Kidney capillary endothelial cell (primary cell): Measurements from ENCODE around the gene OSBPL10.
"Not testable (repeated sequence)": the region's sequence is repeated elsewhere in the genome, so short reads cannot be mapped to it uniquely, and the experiment has no call there.

ENCODE experiments used
- DNase-seq: peaks from one replicate; pipeline ENCODE4 v3.0.0-alpha.2; 2018; ENCODE audit warnings: low spot score

OSBPL10 gene

GRCh38 chr3:31981206-31982181 lies at the start of gene OSBPL10, which contains the start of gene ZNF860:
TSS of gene OSBPL10 (minus strand) at chr3:31981262. CDS start at chr3:31981179, 83 bp downstream.
TSS of gene ZNF860 (plus strand) at chr3:31981750. CDS start at chr3:31989080, 7,330 bp downstream.
- peak; percentile 89 for DNase-seq

- DNase-seq = no peak
Observed at GRCh38 chr3:32026593-32026992, 45.5 kb upstream of the OSBPL10 start.

DNA sequence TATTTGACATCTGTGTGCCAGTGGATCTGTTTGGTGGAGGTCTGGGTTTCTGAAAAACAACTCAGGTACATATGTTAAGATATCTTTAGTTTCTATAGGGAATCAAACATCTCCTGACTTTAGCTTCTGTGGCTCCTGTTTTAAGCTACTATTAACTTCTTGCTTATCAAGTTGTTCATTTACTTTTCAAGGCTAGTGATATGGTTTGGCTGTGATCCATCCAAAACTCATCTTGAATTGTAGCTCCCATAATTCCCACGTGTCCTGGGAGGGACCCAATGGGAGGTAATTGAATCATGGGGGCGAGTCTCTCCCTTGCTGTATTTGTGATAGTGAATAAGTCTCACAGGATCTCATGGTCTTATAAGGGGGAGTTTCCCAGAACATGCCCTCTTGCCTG lies 41.9 kb upstream of the OSBPL10 start:
- no peak for DNase-seq

DNA sequence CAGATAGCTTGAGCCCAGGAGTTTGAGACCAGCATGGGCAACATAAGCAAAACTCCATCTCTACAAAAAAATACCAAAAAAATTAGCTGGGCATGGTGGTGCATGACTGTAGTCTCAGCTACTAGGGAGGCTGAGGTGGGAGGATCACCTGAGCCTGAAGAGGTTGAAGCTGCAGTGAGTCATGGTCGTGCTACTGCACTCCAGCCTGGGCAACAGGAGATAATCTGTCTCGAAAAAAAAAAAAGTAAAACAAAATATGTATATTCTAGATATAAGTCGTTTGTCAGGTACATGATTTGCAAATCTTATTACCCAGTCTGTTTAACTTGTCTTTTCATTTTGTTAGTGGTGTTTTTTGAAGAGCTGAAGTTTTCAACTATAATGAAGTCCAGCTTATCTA lies 40.7 kb upstream of the OSBPL10 start:
- DNase-seq = no peak

DNA sequence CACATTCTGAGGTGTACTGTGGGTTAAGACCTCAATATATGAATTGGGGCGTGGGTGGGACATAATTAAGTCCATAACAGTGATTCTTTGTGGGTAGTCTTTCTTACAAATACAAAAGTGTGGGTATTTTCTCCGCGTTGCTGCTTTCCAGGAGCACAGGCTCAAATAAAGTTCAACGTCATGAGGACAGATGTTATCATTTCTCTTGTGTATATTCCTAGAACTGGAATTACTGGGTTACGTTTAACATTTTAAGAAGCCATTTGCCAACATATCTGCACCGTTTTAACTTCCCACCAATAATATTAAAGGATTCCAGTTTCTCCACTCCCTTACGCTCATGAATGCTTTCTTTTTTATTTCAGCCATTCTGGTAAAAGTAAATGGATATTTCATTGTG lies 40.1 kb upstream of the OSBPL10 start:
- DNase-seq = no peak

- peak; percentile 17 for DNase-seq
Observed at GRCh38 chr3:32018757-32019564, 37.9 kb upstream of the OSBPL10 start.

- DNase-seq = no peak
Observed at GRCh38 chr3:32017286-32017685, 36.2 kb upstream of the OSBPL10 start.

DNA sequence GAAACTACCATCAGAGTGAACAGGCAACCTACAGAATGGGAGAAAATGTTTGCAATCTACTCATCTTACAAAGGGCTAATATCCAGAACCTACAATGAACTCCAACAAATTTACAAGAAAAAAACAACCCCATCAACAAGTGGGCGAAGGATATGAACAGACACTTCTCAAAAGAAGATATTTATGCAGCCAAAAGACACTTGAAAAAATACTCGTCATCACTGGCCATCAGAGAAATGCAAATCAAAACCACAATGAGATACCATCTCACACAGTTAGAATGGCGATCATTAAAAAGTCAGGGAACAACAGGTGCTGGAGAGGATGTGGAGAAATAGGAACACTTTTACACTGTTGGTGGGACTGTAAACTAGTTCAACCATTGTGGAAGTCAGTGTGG lies 34.6 kb upstream of the OSBPL10 start:
- not testable (repeated sequence) for DNase-seq

GRCh38 chr3:32010699-32011098 lies 29.6 kb upstream of the OSBPL10 start:
- DNase-seq = not testable (repeated sequence)

- no peak for DNase-seq
Observed at GRCh38 chr3:32009957-32010356, 28.9 kb upstream of the OSBPL10 start.

DNA sequence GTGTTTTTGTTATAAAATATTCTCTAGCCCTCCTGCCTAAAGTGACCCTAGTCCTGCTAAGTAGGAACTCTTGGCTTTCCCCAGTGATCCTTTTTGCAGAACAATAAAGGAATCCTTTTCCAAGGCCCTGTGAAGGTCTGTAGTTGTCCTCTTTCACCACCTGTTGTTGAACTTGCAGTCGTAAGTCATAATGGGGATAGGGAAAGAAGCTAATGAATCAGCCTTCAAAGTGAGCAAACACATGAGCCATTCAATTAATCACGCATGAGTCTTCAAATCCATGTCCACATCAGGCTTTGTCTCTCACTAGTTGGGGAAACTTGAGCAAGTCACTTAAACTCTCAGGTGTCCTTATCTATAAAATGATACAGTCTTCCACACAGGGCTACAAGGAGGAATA lies 28.0 kb upstream of the OSBPL10 start:
- no peak for DNase-seq

- DNase-seq = no peak
Observed at GRCh38 chr3:32004113-32004765, 23.2 kb upstream of the OSBPL10 start.

DNA sequence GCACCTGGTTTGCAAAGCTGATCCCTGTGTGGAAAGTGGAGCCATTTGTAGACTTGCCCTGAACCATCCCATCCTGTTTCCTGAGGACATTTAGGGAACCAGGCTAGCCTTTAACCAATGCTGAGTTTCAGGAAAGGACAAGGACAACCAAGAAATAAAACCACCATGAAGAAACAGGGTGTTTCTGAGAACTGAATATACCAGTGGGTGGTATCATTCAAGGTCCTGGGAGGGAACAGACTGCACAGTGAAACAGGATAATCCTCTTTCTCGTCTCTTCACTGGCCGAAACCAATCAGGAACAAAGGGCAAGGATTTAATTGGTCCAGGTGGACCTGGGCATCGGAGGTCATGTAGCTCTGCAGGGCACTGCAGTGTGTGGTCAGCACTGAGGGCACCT lies 22.3 kb upstream of the OSBPL10 start:
- no peak for DNase-seq

GRCh38 chr3:32002561-32003368 lies 21.7 kb upstream of the OSBPL10 start:
- no peak for DNase-seq

DNA sequence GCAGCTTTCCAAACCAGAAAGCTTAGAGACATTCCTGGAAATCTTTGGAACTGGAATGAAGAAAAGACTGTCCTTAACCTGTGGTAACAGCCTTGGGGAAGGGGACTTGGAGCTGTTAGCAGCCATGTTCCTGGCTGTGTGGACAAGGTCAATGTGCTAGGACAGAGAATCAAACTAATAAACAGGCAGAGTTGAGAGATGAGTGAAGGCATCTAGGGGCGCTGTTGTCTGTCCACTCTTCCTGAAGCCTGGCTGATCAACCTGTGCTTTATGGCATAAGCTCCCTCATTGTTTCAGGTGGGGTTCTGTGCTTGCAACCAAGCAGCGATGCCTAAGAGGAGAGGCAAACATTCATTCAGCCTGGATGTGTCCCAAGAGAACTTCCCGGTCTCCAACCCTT lies 19.8 kb upstream of the OSBPL10 start:
- DNase-seq = no peak

GRCh38 chr3:31999907-32000439 lies 18.9 kb upstream of the OSBPL10 start:
- no peak for DNase-seq

DNA sequence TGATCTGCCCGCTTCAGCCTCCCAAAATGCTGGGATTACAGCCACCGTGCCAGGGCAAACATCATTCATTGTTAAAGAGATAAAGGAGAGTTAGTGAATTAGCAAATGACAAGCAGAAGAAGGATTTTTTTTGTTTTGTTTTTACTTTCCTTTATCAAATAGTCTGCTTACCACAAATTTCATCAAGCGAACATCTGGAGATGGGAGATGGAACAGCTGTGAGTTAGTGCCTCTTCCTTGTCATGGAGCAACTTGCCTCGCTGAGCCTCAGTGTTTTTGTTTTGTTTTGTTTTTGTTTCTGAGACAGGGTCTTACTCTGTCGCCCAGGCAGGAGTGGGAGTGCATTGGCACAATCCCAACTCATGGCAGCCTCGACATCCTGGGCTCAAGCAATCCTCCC lies 16.4 kb upstream of the OSBPL10 start:
- DNase-seq = no peak

DNA sequence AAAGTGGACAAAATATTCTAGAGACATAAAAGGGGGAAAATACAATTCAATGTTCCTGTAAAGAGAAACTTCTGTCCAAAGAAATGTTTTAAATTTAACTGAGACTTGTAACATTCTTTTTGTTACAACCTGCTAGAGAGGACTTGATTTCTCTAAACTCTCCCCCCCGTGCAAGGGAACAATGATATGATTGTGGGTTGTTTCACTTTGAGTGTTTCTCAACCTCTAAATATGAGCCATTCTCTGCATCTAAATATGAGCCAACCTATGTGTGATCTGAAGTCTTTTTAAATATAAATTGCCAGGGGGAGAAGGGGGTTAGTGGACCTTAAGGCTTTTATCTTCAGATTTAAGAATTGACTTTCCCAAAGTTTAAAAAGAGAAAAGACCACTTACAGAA lies 15.1 kb upstream of the OSBPL10 start:
- DNase-seq = no peak

DNA sequence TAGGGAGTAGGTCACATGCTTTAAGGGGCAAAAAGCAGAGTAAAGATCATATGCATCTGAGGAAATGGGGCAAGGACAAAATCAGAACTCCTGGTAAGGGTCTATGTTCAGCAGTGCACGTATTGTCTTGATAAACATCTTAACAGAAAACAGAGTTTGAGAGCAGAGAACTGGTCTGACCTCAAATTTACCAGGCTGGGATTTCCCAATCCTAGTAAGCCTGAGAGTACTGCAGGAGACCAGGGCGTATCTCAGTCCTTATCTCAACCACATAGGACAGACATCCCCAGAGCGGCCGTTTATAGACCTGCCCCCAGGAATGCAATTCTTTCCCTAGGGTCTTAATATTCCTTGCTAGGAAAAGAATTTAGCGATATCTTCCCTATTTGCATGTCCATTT lies 14.0 kb upstream of the OSBPL10 start:
- DNase-seq = not testable (repeated sequence)

- DNase-seq = no peak
Observed at GRCh38 chr3:31993843-31994242, 12.8 kb upstream of the OSBPL10 start.

DNA sequence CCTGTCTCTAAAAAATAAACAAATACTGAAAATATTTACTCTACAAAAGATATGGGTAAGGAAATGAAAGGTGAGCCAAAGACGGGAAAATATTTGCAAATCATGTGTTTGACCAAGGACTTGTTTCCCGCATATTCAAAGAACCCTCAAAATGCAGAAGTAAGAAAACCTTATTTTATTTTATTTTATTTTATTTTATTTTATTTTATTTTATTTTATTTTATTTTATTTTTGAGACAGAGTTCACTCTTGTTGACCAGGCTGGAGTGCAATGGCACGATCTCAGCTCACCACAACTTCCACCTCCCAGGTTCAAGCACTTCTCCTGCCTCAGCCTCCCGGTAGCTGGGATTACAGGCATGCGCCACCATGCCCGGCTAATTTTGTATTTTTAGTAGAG lies 11.9 kb upstream of the OSBPL10 start:
- not testable (repeated sequence) for DNase-seq
